ENCODE data around the gene MTERF2.

DNA sequence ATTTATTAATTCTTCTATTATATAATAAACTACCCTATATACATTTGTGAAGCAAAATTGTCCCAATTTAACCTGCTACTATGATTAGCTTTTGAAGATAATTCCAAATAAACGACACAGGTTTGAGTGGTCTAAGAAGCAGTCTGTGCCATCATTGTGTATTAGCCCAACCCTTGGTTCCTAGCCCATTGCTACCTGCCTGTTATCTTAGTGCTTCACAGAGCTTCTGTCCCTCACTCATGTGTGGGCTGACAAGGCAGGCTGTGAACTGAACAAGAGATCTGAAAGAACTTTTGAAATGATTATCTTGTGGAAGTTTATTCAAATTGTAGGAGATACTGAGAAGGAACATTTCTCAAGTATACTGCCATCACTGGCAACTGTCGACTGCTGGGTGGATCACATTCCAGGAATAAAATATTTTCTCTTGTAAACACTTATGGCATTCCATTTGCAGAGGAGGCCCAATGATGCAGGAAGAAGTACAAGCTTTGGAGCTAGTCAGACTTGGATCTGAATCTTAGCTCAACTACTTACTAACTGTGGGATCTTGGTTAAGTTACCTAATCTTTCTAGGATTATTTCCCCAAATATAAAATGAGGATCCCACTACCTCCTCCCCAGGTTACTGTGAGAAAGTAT, 7.8 kb upstream of the MTERF2 start:
- TF ChIP-seq, protein P1, sequence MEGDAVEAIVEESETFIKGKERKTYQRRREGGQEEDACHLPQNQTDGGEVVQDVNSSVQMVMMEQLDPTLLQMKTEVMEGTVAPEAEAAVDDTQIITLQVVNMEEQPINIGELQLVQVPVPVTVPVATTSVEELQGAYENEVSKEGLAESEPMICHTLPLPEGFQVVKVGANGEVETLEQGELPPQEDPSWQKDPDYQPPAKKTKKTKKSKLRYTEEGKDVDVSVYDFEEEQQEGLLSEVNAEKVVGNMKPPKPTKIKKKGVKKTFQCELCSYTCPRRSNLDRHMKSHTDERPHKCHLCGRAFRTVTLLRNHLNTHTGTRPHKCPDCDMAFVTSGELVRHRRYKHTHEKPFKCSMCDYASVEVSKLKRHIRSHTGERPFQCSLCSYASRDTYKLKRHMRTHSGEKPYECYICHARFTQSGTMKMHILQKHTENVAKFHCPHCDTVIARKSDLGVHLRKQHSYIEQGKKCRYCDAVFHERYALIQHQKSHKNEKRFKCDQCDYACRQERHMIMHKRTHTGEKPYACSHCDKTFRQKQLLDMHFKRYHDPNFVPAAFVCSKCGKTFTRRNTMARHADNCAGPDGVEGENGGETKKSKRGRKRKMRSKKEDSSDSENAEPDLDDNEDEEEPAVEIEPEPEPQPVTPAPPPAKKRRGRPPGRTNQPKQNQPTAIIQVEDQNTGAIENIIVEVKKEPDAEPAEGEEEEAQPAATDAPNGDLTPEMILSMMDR (IDR thresholded peaks at IDR 0.05) = no peak
- peak in 1 of 2 donors; percentile 41 for TF ChIP-seq POLR2A (IDR thresholded peaks at IDR 0.05)

Measured in thyroid gland (tissue), 4 donors.